Esophagus squamous epithelium (tissue), 5 donors: ENCODE data around the gene NOP16. TPM values are rescaled to one million over a fixed set of nuclear protein-coding genes. Genes with fewer than 3 reads are reported as not detected.

ENCODE experiments used
- DNase-seq: peaks from one replicate; lab custom pipeline; 2025; lab: John Stamatoyannopoulos, UW
- H3K27ac ChIP-seq, 4 donors: fragments of 200-600 bp; sonication (generic); one replicate each; pipeline ENCODE4 v1.5.1; 2016 to 2019; ENCODE audit warnings: mild to moderate bottlenecking in 1 of 4
- H3K27me3 ChIP-seq, 4 donors: fragments of 200-600 bp; sonication (generic); 1 replicate in 3 of 4; 2 replicates in 1 of 4; pipeline versions ENCODE4 v1.5.1 to v1.6.0; 2017 to 2021; ENCODE audit warnings: antibody characterized with exemption in 1 of 4
- H3K36me3 ChIP-seq, 3 donors: fragments of 200-600 bp; sonication (generic); one replicate each; pipeline ENCODE4 v1.5.1; 2016 to 2019
- H3K4me1 ChIP-seq, 3 donors: fragments of 200-600 bp; sonication (generic); one replicate each; pipeline ENCODE4 v1.5.1; 2017 to 2019
- H3K4me3 ChIP-seq, 4 donors: fragments of 200-600 bp; sonication (generic); 1 replicate in 3 of 4; 2 replicates in 1 of 4; pipeline ENCODE4 v1.5.1; 2016 to 2019; ENCODE audit warnings: mild to moderate bottlenecking in 2 of 4, moderate library complexity in 1 of 4
- H3K9me3 ChIP-seq, 3 donors: fragments of 200-600 bp; sonication (generic); one replicate each; pipeline ENCODE4 v1.5.1; 2016 to 2019
- CTCF ChIP-seq, 6 experiments: fragments of 450-650 bp in 4 of 6; fragments of 200-600 bp in 2 of 6; sonication (generic) in 2 of 6; IDR thresholded peaks; one replicate each; pipeline ENCODE4 v1.5.1; 2016 to 2019; ENCODE audit warnings: antibody characterized with exemption in 6 of 6, mild to moderate bottlenecking in 4 of 6, moderate library complexity in 4 of 6
- POLR2A ChIP-seq, 4 donors: fragments of 450-650 bp; IDR thresholded peaks; one replicate each; pipeline ENCODE4 v1.6.1; 2017; ENCODE audit warnings: antibody characterized with exemption in 4 of 4, mild to moderate bottlenecking in 4 of 4, moderate library complexity in 3 of 4
- WGBS, 2 donors: methylation state at CpG; one replicate each; pipeline ENCODE4 v1.1.5; 2018; 5-methylcytosine and 5-hydroxymethylcytosine counted together
- intact Hi-C: fragments of 100-400 bp; cut with DNase I; formaldehyde crosslinking; loops from one replicate; pipeline ENCODE4 v1.15.0; 2022
- total RNA-seq, 4 donors: library from RNA; depleted of rRNA; stranded (reverse); fragments of >200 nt; gene quantifications; one replicate each; pipeline ENCODE4 v1.1.0, GENCODE V29; 2016
- donor health status: DM: yes; HTN: yes; CAD: no.

NOP16 gene
- total RNA-seq, 4 donors from 2014 or later: 19.9 to 38.0 (median 30.9) TPM

- DNase-seq: no peak
- intact Hi-C loops: no loop called here
- TF ChIP-seq POLR2A (IDR thresholded peaks at IDR 0.05): no peak
- no peak for TF ChIP-seq CTCF (IDR thresholded peaks at IDR 0.05)
- H3K27ac ChIP-seq: peak overlapping the region; percentile 71 to 99 (median 87)
- H3K9me3 ChIP-seq: no peaks in the 10 kb centered on the region
- peak overlapping the region in 2 of 4 donors; percentile 2 to 32 for H3K4me3 ChIP-seq
- H3K36me3 ChIP-seq: peaks cover 10 to 74% (median 12%) of the 10 kb centered on the region in 3 donors
- H3K27me3 ChIP-seq: no peaks in the 10 kb centered on the region
- WGBS, 2 donors: 52 to 66% methylated on average over 8 to 16 of the region's 17 CpGs
- peaks cover 31 to 63% (median 32%) of the 10 kb centered on the region in 3 donors for H3K4me1 ChIP-seq
Measured at GRCh38 chr5:176400382-176401156, 12.2 kb upstream of the NOP16 start.

- 80 to 93% methylated on average over 13 to 15 of the region's 18 CpGs for WGBS, 2 donors
- Histone ChIP-seq H3K27ac (no peak overlapping the region), H3K27me3 (no peaks in the 10 kb centered on the region), H3K4me3 (no peak overlapping the region), H3K4me1 (peaks cover 15 to 46% (median 20%) of the 10 kb centered on the region in 3 donors), H3K9me3 (no peaks in the 10 kb centered on the region), H3K36me3 (peaks cover 12 to 87% (median 21%) of the 10 kb centered on the region in 3 donors)
- intact Hi-C loops: no loop called here
- no peak for TF ChIP-seq CTCF (IDR thresholded peaks at IDR 0.05)
- TF ChIP-seq POLR2A (IDR thresholded peaks at IDR 0.05): no peak
- DNase-seq: no peak
Measured at GRCh38 chr5:176397736-176398420, 9.5 kb upstream of the NOP16 start.

- H3K4me1 ChIP-seq: peaks cover 5 to 33% (median 10%) of the 10 kb centered on the region in 3 donors
- H3K9me3 ChIP-seq: no peaks in the 10 kb centered on the region
- intact Hi-C loops: no loop called here
- 76 to 80% methylated on average over 4 to 6 of the region's 6 CpGs for whole genome bisulfite sequencing, 2 donors
- TF ChIP-seq POLR2A (IDR thresholded peaks at IDR 0.05) (no peak), CTCF (IDR thresholded peaks at IDR 0.05) (no peak)
- H3K4me3 ChIP-seq: no peak overlapping the region
- no peaks in the 10 kb centered on the region for H3K27me3 ChIP-seq
- H3K36me3 ChIP-seq: peaks cover 18 to 90% (median 32%) of the 10 kb centered on the region in 3 donors
- H3K27ac ChIP-seq: peak overlapping the region in 3 of 4 donors; percentile 16 to 48 (median 42)
- no peak for DNase-seq
Measured at GRCh38 chr5:176396330-176396729, 7.9 kb upstream of the NOP16 start.

GRCh38 chr5:176394881-176395675 lies 6.7 kb upstream of the NOP16 start:
- Histone ChIP-seq H3K27ac (peak overlapping the region in 3 of 4 donors; percentile 16 to 48 (median 42)), H3K36me3 (peaks cover 18 to 98% (median 32%) of the 10 kb centered on the region in 3 donors), H3K4me1 (peaks cover 0 to 31% (median under 1%) of the 10 kb centered on the region in 3 donors), H3K4me3 (no peak overlapping the region), H3K27me3 (no peaks in the 10 kb centered on the region), H3K9me3 (no peaks in the 10 kb centered on the region)
- DNase-seq: no peak
- intact Hi-C loops: no loop called here
- WGBS, 2 donors: 72 to 90% methylated on average over 7 to 11 of the region's 11 CpGs
- TF ChIP-seq POLR2A (IDR thresholded peaks at IDR 0.05) (no peak), CTCF (IDR thresholded peaks at IDR 0.05) (no peak)
